AG10803 (cell line): ENCODE results near the gene GLB1L.

Source experiments
- DNase-seq: peaks from one replicate; pipeline ENCODE4 v3.0.0; 2010; ENCODE audit warnings: low read depth
- H3K4me3 ChIP-seq: 2 replicates; pipeline ENCODE4 v1.5.1; 2011; ENCODE audit warnings: mild to moderate bottlenecking, low read length, control low read depth
- CTCF ChIP-seq: conservative IDR thresholded peaks from 2 replicates; pipeline ENCODE4 v1.5.1; 2011; ENCODE audit warnings: mild to moderate bottlenecking, low read length, control low read depth, inconsistent platforms

The GLB1L gene

GRCh38 chr2:219272995-219273394, 27.8 kb upstream of the GLB1L start:
- TF ChIP-seq CTCF: no peak
- no peak for DNase-seq
- no peak overlapping the region for H3K4me3 ChIP-seq

GRCh38 chr2:219272356-219272755, 27.1 kb upstream of the GLB1L start:
- no peak overlapping the region for H3K4me3 ChIP-seq
- no peak for TF ChIP-seq CTCF
- DNase-seq: no peak

GRCh38 chr2:219271021-219271420, 25.8 kb upstream of the GLB1L start:
- TF ChIP-seq CTCF: no peak
- H3K4me3 ChIP-seq: no peak overlapping the region
- DNase-seq: no peak

GRCh38 chr2:219270055-219270372, 24.8 kb upstream of the GLB1L start:
- no peak for TF ChIP-seq CTCF
- H3K4me3 ChIP-seq: no peak overlapping the region
- no peak for DNase-seq

- H3K4me3 ChIP-seq: no peak overlapping the region
- DNase-seq: no peak
- no peak for TF ChIP-seq CTCF
Observed at GRCh38 chr2:219269362-219270054, 24.3 kb upstream of the GLB1L start.

GRCh38 chr2:219268294-219268693, 23.1 kb upstream of the GLB1L start:
- H3K4me3 ChIP-seq: no peak overlapping the region
- no peak for TF ChIP-seq CTCF
- DNase-seq: no peak

- TF ChIP-seq CTCF: no peak
- H3K4me3 ChIP-seq: no peak overlapping the region
- no peak for DNase-seq
Observed at GRCh38 chr2:219266886-219267285, 21.6 kb upstream of the GLB1L start.
